A204.1 (cell line): ENCODE results near the gene WDR62.
A peak's percentile ranks its signal among the peaks of the same experiment; 100 is the strongest.
"Not testable (repeated sequence)": the region's sequence is repeated elsewhere in the genome, so short reads cannot be mapped to it uniquely, and the experiment has no call there.

Source experiments
- FAIRE-seq: peaks from 2 replicates; lab custom pipeline; 2012; peaks lifted over from hg19 to GRCh38; lab: Jason Lieb, UNC

The WDR62 gene

GRCh38 chr19:36113425-36113824 lies 58.7 kb downstream of the WDR62 start:
- no peak for FAIRE-seq

- no peak for FAIRE-seq
Observed at GRCh38 chr19:36113894-36114720, 59.4 kb downstream of the WDR62 start.

- FAIRE-seq: peak; percentile 99
Observed at GRCh38 chr19:36114721-36115452, 60.2 kb downstream of the WDR62 start, which contains the start of gene POLR2I. TSS of gene POLR2I (minus strand) at chr19:36114875. CDS start at chr19:36114856, 19 bp downstream.

GRCh38 chr19:36115453-36116343 lies 61.0 kb downstream of the WDR62 start, which contains the start of gene TBCB:
TSS of gene TBCB (plus strand) at chr19:36115468. CDS start at chr19:36115561, 93 bp downstream.
- FAIRE-seq: no peak

- no peak for FAIRE-seq
Observed at GRCh38 chr19:36116344-36116637, 61.6 kb downstream of the WDR62 start.

- no peak for FAIRE-seq
Observed at GRCh38 chr19:36120092-36120983, 65.6 kb downstream of the WDR62 start.

- no peak for FAIRE-seq
Observed at GRCh38 chr19:36120984-36121358, 66.3 kb downstream of the WDR62 start.

- no peak for FAIRE-seq
Observed at GRCh38 chr19:36121486-36122124, 66.9 kb downstream of the WDR62 start.

- FAIRE-seq: no peak
Observed at GRCh38 chr19:36125557-36125956, 70.9 kb downstream of the WDR62 start.

- FAIRE-seq: no peak
Observed at GRCh38 chr19:36128392-36128736, 73.7 kb downstream of the WDR62 start.

GRCh38 chr19:36131221-36131620 lies 76.5 kb downstream of the WDR62 start:
- FAIRE-seq: not testable (repeated sequence)

GRCh38 chr19:36134867-36135266 lies 80.2 kb downstream of the WDR62 start:
- not testable (repeated sequence) for FAIRE-seq

- no peak for FAIRE-seq
Observed at GRCh38 chr19:36136964-36137686, 82.4 kb downstream of the WDR62 start.

GRCh38 chr19:36139120-36139472 lies 84.4 kb downstream of the WDR62 start:
- FAIRE-seq: no peak

- peak; percentile 64 for FAIRE-seq
Observed at GRCh38 chr19:36139473-36140303, 85.0 kb downstream of the WDR62 start, which contains the start of gene CAPNS1. TSS of gene CAPNS1 (plus strand) at chr19:36140066. CDS start at chr19:36141012, 946 bp downstream.

- FAIRE-seq: no peak
Observed at GRCh38 chr19:36140304-36141038, 85.8 kb downstream of the WDR62 start.

- FAIRE-seq: no peak
Observed at GRCh38 chr19:36141039-36141927, 86.6 kb downstream of the WDR62 start.

GRCh38 chr19:36142046-36142445 lies 87.3 kb downstream of the WDR62 start:
- FAIRE-seq: no peak
